Body of pancreas (tissue), 4 donors: ENCODE results near the gene LPP.

ENCODE experiments used
- CTCF ChIP-seq, 7 experiments: fragments of 450-650 bp in 4 of 7; fragments of 200-600 bp in 3 of 7; sonication (generic) in 3 of 7; IDR thresholded peaks; one replicate each; pipeline ENCODE4 v1.5.1; 2016 to 2019; ENCODE audit warnings: antibody characterized with exemption in 7 of 7
- POLR2A ChIP-seq, 3 donors: fragments of 450-650 bp; IDR thresholded peaks; one replicate each; pipeline ENCODE4 v1.6.1; 2016; ENCODE audit warnings: antibody characterized with exemption in 3 of 3, mild to moderate bottlenecking in 2 of 3

DNA sequence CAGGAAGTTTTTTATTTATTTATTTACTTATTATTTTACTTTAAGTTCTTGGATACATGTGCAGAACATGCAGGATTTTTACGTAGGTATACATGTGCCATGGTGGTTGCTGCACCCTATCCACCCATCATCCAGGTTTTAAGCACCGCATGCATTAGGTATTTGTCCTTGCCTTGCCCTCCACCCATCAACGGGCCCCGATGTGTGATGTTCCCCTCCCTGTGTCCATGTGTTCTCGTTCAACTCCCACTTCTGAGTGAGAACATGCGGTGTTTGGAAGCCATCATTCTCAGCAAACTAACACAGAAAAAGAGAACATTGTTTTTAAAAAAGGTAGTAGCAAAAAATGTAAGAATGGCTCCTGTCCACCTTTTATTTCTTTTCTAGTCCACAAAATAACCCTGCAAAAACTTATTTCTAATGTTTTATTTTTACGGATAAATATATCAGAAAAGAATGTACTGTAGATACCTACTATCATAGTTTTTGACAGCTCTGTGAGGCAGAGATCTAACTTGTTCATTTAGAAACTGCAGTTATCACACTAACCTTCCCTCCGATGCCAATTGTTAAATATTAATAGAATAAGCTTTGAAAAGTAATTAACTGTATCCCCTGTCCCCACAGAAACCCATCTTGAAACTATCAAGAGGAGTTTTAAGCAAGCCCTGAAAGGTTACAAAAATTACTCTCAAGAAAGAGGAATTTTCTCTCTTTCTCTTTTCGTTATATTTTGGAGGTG is 189.2 kb downstream of the LPP start:
- TF ChIP-seq POLR2A (IDR thresholded peaks at IDR 0.05) (no peak), CTCF (IDR thresholded peaks at IDR 0.05) (no peak)
